ENCODE measurements around the gene KCNH1. TPM values are rescaled to one million over a fixed set of nuclear protein-coding genes. Genes with fewer than 3 reads are reported as not detected.

KCNH1 gene
- total and polyA plus RNA-seq, 4 donors, result not detected

DNA sequence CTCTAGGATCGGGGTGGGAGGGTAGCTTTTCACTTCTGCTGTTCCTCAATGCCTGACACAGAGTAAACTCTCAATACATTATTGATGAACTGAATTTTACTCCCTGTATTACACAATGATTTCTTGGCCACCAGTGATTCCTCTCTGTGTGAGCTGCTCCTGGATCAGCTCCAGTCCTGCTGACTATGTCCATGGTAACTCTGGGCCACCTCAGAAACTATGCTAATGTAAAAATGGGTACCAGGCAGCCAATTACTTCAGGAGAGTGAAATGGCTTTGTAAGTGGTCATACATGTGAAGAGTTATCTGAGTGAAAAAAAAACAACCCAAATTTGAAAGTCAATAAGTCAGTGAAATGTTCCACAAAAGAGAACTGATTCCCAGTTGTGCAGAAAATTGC lies 311.0 kb downstream of the KCNH1 start:
- DNase-seq (ENCODE audit: low spot score), result no peak
- WGBS, result 19% methylated on average over 1 of the region's 1 CpG
- peaks cover 0 to 9% (median 4%) of the 10 kb centered on the region in 4 donors for H3K4me1 ChIP-seq (ENCODE audit: control insufficient read depth in 4 of 4, insufficient read depth in 4 of 4, low read length in 3 of 4)
- H3K27ac ChIP-seq (ENCODE audit: low read depth in 1 of 2, low read length in 2 of 2), result no peak overlapping the region
- no peaks in the 10 kb centered on the region for H3K9me3 ChIP-seq (ENCODE audit: control insufficient read depth in 4 of 4, low read length in 3 of 4)
- no peak overlapping the region for H3K9ac ChIP-seq (ENCODE audit: low read depth in 1 of 2, low read length in 2 of 2)
- TF ChIP-seq RXRA (IDR thresholded peaks at IDR 0.05) (peak; percentile 11 to 22), ZBTB33 (IDR thresholded peaks at IDR 0.05) (no peak), RAD21 (IDR thresholded peaks at IDR 0.05) (peak; percentile 39 to 40)
- H3K4me3 ChIP-seq (ENCODE audit: low read depth in 1 of 3, low read length in 3 of 3), result peak overlapping the region in 1 of 3 donors; percentile 36
- no peaks in the 10 kb centered on the region for H3K36me3 ChIP-seq (ENCODE audit: control insufficient read depth in 4 of 4, insufficient read depth in 3 of 4, low read depth in 1 of 4, low read length in 3 of 4)
- H3K27me3 ChIP-seq (ENCODE audit: control insufficient read depth in 4 of 4, insufficient read depth in 4 of 4, low read length in 3 of 4), result no peaks in the 10 kb centered on the region

DNA sequence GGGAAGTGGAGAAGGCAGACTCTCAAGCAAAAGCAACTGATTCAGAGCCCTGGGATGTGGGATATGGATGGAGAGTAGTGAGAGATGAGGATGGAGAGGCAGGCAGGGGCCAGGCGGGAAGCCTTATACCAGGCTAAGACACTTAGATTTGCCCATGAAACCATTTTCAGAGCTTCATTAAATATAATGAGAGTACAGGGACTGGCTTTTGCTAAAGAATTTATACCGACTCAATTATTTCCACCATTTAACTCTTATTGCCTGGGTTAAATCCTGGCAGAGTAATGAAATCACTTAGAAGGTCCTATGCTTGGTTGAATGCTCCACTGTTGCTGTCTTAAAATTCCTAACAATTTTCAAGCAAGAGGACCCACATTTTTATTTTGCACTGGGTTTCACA lies 311.7 kb downstream of the KCNH1 start:
- no peak overlapping the region for H3K4me3 ChIP-seq (ENCODE audit: low read depth in 1 of 3, low read length in 3 of 3)
- no peak for TF ChIP-seq YY1 (IDR thresholded peaks at IDR 0.05)
- TF ChIP-seq TAF1 (conservative IDR thresholded peaks at IDR 0.05), result no peak
- no peak for TF ChIP-seq RXRA (IDR thresholded peaks at IDR 0.05)
- TF ChIP-seq, protein P1, sequence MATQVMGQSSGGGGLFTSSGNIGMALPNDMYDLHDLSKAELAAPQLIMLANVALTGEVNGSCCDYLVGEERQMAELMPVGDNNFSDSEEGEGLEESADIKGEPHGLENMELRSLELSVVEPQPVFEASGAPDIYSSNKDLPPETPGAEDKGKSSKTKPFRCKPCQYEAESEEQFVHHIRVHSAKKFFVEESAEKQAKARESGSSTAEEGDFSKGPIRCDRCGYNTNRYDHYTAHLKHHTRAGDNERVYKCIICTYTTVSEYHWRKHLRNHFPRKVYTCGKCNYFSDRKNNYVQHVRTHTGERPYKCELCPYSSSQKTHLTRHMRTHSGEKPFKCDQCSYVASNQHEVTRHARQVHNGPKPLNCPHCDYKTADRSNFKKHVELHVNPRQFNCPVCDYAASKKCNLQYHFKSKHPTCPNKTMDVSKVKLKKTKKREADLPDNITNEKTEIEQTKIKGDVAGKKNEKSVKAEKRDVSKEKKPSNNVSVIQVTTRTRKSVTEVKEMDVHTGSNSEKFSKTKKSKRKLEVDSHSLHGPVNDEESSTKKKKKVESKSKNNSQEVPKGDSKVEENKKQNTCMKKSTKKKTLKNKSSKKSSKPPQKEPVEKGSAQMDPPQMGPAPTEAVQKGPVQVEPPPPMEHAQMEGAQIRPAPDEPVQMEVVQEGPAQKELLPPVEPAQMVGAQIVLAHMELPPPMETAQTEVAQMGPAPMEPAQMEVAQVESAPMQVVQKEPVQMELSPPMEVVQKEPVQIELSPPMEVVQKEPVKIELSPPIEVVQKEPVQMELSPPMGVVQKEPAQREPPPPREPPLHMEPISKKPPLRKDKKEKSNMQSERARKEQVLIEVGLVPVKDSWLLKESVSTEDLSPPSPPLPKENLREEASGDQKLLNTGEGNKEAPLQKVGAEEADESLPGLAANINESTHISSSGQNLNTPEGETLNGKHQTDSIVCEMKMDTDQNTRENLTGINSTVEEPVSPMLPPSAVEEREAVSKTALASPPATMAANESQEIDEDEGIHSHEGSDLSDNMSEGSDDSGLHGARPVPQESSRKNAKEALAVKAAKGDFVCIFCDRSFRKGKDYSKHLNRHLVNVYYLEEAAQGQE (IDR thresholded peaks at IDR 0.05), result no peak
- no peak for TF ChIP-seq FOXA2 (IDR thresholded peaks at IDR 0.05)
- TF ChIP-seq HNF4G (IDR thresholded peaks at IDR 0.05), result no peak
- no peak for TF ChIP-seq EGR1 (IDR thresholded peaks at IDR 0.05; ENCODE audit: low read depth in 2 of 2)
- no peak for TF ChIP-seq CTCF (IDR thresholded peaks at IDR 0.05; ENCODE audit: low read depth, low read length, missing input control)
- no peak for TF ChIP-seq GABPA (IDR thresholded peaks at IDR 0.05 in 1 of 2, conservative IDR thresholded peaks at IDR 0.05 in 1 of 2)
- no peak for TF ChIP-seq SP1 (IDR thresholded peaks at IDR 0.05)
- TF ChIP-seq MAX (IDR thresholded peaks at IDR 0.05), result no peak
- TF ChIP-seq RAD21 (IDR thresholded peaks at IDR 0.05), result no peak
- TF ChIP-seq, protein P2, sequence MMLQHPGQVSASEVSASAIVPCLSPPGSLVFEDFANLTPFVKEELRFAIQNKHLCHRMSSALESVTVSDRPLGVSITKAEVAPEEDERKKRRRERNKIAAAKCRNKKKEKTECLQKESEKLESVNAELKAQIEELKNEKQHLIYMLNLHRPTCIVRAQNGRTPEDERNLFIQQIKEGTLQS (IDR thresholded peaks at IDR 0.05), result no peak
- TF ChIP-seq FOXA1 (IDR thresholded peaks at IDR 0.05), result no peak
- TF ChIP-seq NR2F2 (IDR thresholded peaks at IDR 0.05), result no peak
- no peak for TF ChIP-seq HNF4A (conservative IDR thresholded peaks at IDR 0.05)
- no peak for TF ChIP-seq ZBTB33 (IDR thresholded peaks at IDR 0.05)
- TF ChIP-seq JUND (IDR thresholded peaks at IDR 0.05), result no peak
- no peaks in the 10 kb centered on the region for H3K36me3 ChIP-seq (ENCODE audit: control insufficient read depth in 4 of 4, insufficient read depth in 3 of 4, low read depth in 1 of 4, low read length in 3 of 4)
- H3K9me3 ChIP-seq (ENCODE audit: control insufficient read depth in 4 of 4, low read length in 3 of 4), result no peaks in the 10 kb centered on the region
- H3K27me3 ChIP-seq (ENCODE audit: control insufficient read depth in 4 of 4, insufficient read depth in 4 of 4, low read length in 3 of 4), result no peaks in the 10 kb centered on the region
- peaks cover 0 to 9% (median 4%) of the 10 kb centered on the region in 4 donors for H3K4me1 ChIP-seq (ENCODE audit: control insufficient read depth in 4 of 4, insufficient read depth in 4 of 4, low read length in 3 of 4)
- WGBS, result 75% methylated on average over 2 of the region's 2 CpGs
- no peak for DNase-seq (ENCODE audit: low spot score)
- no peak overlapping the region for H3K27ac ChIP-seq (ENCODE audit: low read depth in 1 of 2, low read length in 2 of 2)
- no peak overlapping the region for H3K9ac ChIP-seq (ENCODE audit: low read depth in 1 of 2, low read length in 2 of 2)
